Panc1 (cell line): ENCODE measurements around the gene DENND6B.

Source experiments
- CTCF ChIP-seq: fragments of 450-650 bp; IDR thresholded peaks from 2 replicates; pipeline ENCODE4 v1.5.1; 2017; ENCODE audit warnings: mild to moderate bottlenecking
- POLR2AphosphoS5 ChIP-seq: IDR thresholded peaks from 2 replicates; pipeline ENCODE4 v1.6.1; 2012; ENCODE audit warnings: mild to moderate bottlenecking, low read depth, low read length, moderate library complexity
- REST ChIP-seq, 2 experiments: IDR thresholded peaks; 2 replicates each; pipeline ENCODE4 v1.6.1; 2011 to 2012; ENCODE audit warnings: low read depth in 2 of 2, control low read depth in 1 of 2, low read length in 1 of 2, mild to moderate bottlenecking in 1 of 2, moderate library complexity in 1 of 2; ENCODE audit not compliant: insufficient read depth in 1 of 2
- SIN3A ChIP-seq: IDR thresholded peaks from 2 replicates; pipeline ENCODE4 v1.6.1; 2012; ENCODE audit warnings: low read depth, mild to moderate bottlenecking, low read length, moderate library complexity, borderline replicate concordance; ENCODE audit not compliant: insufficient read depth
- TCF7L2 ChIP-seq: IDR thresholded peaks from 2 replicates; pipeline ENCODE4 v1.6.1; 2011; ENCODE audit warnings: mild to moderate bottlenecking, low read depth, low read length, inconsistent platforms

- TF ChIP-seq CTCF (no peak), REST (IDR thresholded peaks at IDR 0.05; ENCODE audit: insufficient read depth in 1 of 2, low read depth in 2 of 2, low read length in 1 of 2) (no peak), TCF7L2 (no peak), POLR2AphosphoS5 (no peak), SIN3A (no peak)
Measured at GRCh38 chr22:50302041-50302541, 24.7 kb downstream of the DENND6B start.
